SK-N-SH (cell line): ENCODE results near the gene MAN1A1. TPM values are rescaled to one million over a fixed set of nuclear protein-coding genes. Genes with fewer than 3 reads are reported as not detected.

Experiments
- CTCF ChIA-PET: fragments of 300-600, 350-600 bp; formaldehyde crosslinking; extraction: SDS; loops from one replicate; lab custom pipeline; 2021; lab: Yijun Ruan, JAX
- POLR2A ChIA-PET: fragments of 350-600 bp; sonication (Branson Sonifier 250); formaldehyde crosslinking; extraction: SDS; loops from one replicate; lab custom pipeline; 2020; ENCODE audit warnings: antibody characterized with exemption, inconsistent platforms; lab: Yijun Ruan, JAX
- DNase-seq: peaks from one replicate; pipeline ENCODE4 v3.0.0; 2012
- H2AFZ ChIP-seq: fragments of 200-600 bp; sonication (generic); 2 replicates; pipeline ENCODE4 v1.8.1; 2016; ENCODE audit warnings: antibody characterized with exemption, mild to moderate bottlenecking, low read depth
- H3F3A ChIP-seq: fragments of 200-600 bp; sonication (generic); replicated peaks from 2 replicates; pipeline ENCODE3; 2016; ENCODE audit warnings: antibody characterized with exemption, mild to moderate bottlenecking; ENCODE audit not compliant: insufficient read depth
- H3K27ac ChIP-seq, 2 experiments: fragments of 200-500 bp in 1 of 2; fragments of 200-600 bp in 1 of 2; sonication (Bioruptor generic) in 1 of 2; sonication (generic), shearing (Covaris generic) in 1 of 2; 2 replicates each; pipeline versions ENCODE4 v1.5.1 to v1.6.1; 2014 to 2016; ENCODE audit warnings: low read depth in 2 of 2, inconsistent platforms in 1 of 2, low read length in 1 of 2, mild to moderate bottlenecking in 1 of 2, mixed read lengths in 1 of 2
- H3K27me3 ChIP-seq: fragments of 200-600 bp; sonication (generic), shearing (Covaris generic); 2 replicates; pipeline ENCODE4 v1.6.1; 2016; ENCODE audit warnings: mixed run types; ENCODE audit not compliant: insufficient read depth
- H3K36me3 ChIP-seq, 2 experiments: fragments of 200-500 bp in 1 of 2; fragments of 200-600 bp in 1 of 2; sonication (Bioruptor generic) in 1 of 2; sonication (generic) in 1 of 2; replicated peaks in 1 of 2; 2 replicates each; pipeline versions ENCODE3 to v1.5.1; 2014 to 2016; ENCODE audit warnings: low read length in 1 of 2, mild to moderate bottlenecking in 1 of 2; ENCODE audit not compliant: insufficient read depth in 2 of 2, control insufficient read depth in 1 of 2
- H3K4me1 ChIP-seq, 2 experiments: fragments of 200-500 bp in 1 of 2; fragments of 200-600 bp in 1 of 2; sonication (Bioruptor generic) in 1 of 2; sonication (generic), shearing (Covaris generic) in 1 of 2; 2 replicates each; pipeline versions ENCODE4 v1.5.1 to v1.6.1; 2014 to 2016; ENCODE audit warnings: low read depth in 1 of 2, low read length in 1 of 2, mixed run types in 1 of 2; ENCODE audit not compliant: insufficient read depth in 2 of 2, control insufficient read depth in 1 of 2
- H3K4me2 ChIP-seq: fragments of 200-600 bp; sonication (generic), shearing (Covaris generic); 2 replicates; pipeline ENCODE4 v1.6.1; 2017; ENCODE audit warnings: mixed run types
- H3K4me3 ChIP-seq, 2 experiments: fragments of 200-500 bp in 1 of 2; fragments of 200-600 bp in 1 of 2; sonication (Bioruptor generic) in 1 of 2; sonication (generic), shearing (Covaris generic) in 1 of 2; 2 replicates each; pipeline versions ENCODE4 v1.5.1 to v1.8.1; 2014 to 2016; ENCODE audit warnings: low read depth in 2 of 2, inconsistent platforms in 1 of 2, low read length in 1 of 2, mild to moderate bottlenecking in 1 of 2, mixed read lengths in 1 of 2, moderate library complexity in 1 of 2
- H3K79me2 ChIP-seq: fragments of 200-600 bp; sonication (generic); 2 replicates; pipeline ENCODE4 v1.8.1; 2017; ENCODE audit warnings: mild to moderate bottlenecking; ENCODE audit not compliant: insufficient read depth
- H3K9ac ChIP-seq: fragments of 200-600 bp; sonication (generic); 2 replicates; pipeline ENCODE4 v1.6.1; 2017; ENCODE audit warnings: mixed run types
- H3K9me2 ChIP-seq: fragments of 200-600 bp; sonication (generic); 2 replicates; pipeline ENCODE4 v1.6.1; 2017; ENCODE audit warnings: mixed run types
- H3K9me3 ChIP-seq: fragments of 200-600 bp; sonication (generic); 2 replicates; pipeline ENCODE4 v1.6.1; 2017; ENCODE audit warnings: mixed run types, mild to moderate bottlenecking, moderate library complexity
- H4K20me1 ChIP-seq: fragments of 200-600 bp; sonication (generic); 2 replicates; pipeline ENCODE4 v1.6.1; 2017; ENCODE audit warnings: mild to moderate bottlenecking, mixed run types; ENCODE audit not compliant: insufficient read depth
- CTCF ChIP-seq: fragments of 200-600 bp; sonication (generic); IDR thresholded peaks from 2 replicates; pipeline ENCODE4 v1.6.1; 2017; ENCODE audit warnings: antibody characterized with exemption, mild to moderate bottlenecking, moderate library complexity
- EP300 ChIP-seq, 2 experiments: IDR thresholded peaks; 2 replicates each; pipeline versions ENCODE4 v1.4.0 to v1.6.1; 2012; ENCODE audit warnings: borderline replicate concordance in 1 of 2, low read depth in 1 of 2, low read length in 1 of 2
- FOSL2 ChIP-seq: IDR thresholded peaks from 2 replicates; pipeline ENCODE4 v1.4.0; 2012; ENCODE audit warnings: low read depth, mild to moderate bottlenecking, moderate library complexity, borderline replicate concordance
- FOXJ3 ChIP-seq: sonication (generic); formaldehyde crosslinking; IDR thresholded peaks from 2 replicates; pipeline ENCODE4 v1.5.1; 2020; ENCODE audit warnings: mild to moderate bottlenecking, missing genetic modification reagents
- FOXM1 ChIP-seq: IDR thresholded peaks from 2 replicates; pipeline ENCODE4 v1.4.0; 2012; ENCODE audit warnings: low read depth, mild to moderate bottlenecking
- IRF3 ChIP-seq: fragments of 150-350 bp; IDR thresholded peaks from 2 replicates; pipeline ENCODE4 v1.6.1; 2016; ENCODE audit warnings: mild to moderate bottlenecking, low read depth, low read length
- MEF2A ChIP-seq: IDR thresholded peaks from 2 replicates; pipeline ENCODE4 v1.4.0; 2012; ENCODE audit warnings: low read depth, borderline replicate concordance
- NFIC ChIP-seq: IDR thresholded peaks from 2 replicates; pipeline ENCODE4 v1.4.0; 2012; ENCODE audit warnings: borderline replicate concordance
- POLR2AphosphoS5 ChIP-seq: IDR thresholded peaks from 2 replicates; pipeline ENCODE4 v1.6.1; 2012; ENCODE audit warnings: low read depth, low read length
- RAD21 ChIP-seq: IDR thresholded peaks from 2 replicates; pipeline ENCODE4 v1.6.1; 2012; ENCODE audit warnings: mild to moderate bottlenecking, low read length
- RCOR1 ChIP-seq: fragments of 150-350 bp; IDR thresholded peaks from 2 replicates; pipeline ENCODE4 v1.6.1; 2017; ENCODE audit warnings: antibody characterized with exemption, low read length
- RFX5 ChIP-seq: IDR thresholded peaks from 2 replicates; pipeline ENCODE4 v1.6.1; 2012; ENCODE audit warnings: mild to moderate bottlenecking, improper control_type of control experiment, low read length
- TAF1 ChIP-seq: IDR thresholded peaks from 2 replicates; pipeline ENCODE4 v1.6.1; 2012; ENCODE audit warnings: low read depth, mild to moderate bottlenecking, low read length, moderate library complexity, borderline replicate concordance
- TCF12 ChIP-seq: IDR thresholded peaks from 2 replicates; pipeline ENCODE4 v1.4.0; 2012
- TEAD4 ChIP-seq: IDR thresholded peaks from 2 replicates; pipeline ENCODE4 v1.4.0; 2012; ENCODE audit warnings: mild to moderate bottlenecking, borderline replicate concordance; ENCODE audit not compliant: insufficient read depth
- WGBS: methylation state at CpG from one replicate; pipeline ENCODE4 v1.1.6; 2017; ENCODE audit warnings: low lambda C conversion rate; 5-methylcytosine and 5-hydroxymethylcytosine counted together
- polyA plus RNA-seq, 3 experiments: library from polyadenylated mRNA; depleted of rRNA; stranded (reverse); fragments of >200 nt; gene quantifications; 2 replicates each; pipeline ENCODE4 v1.2.3, GENCODE V29; 2012

The MAN1A1 gene
- polyA plus RNA-seq, 1 of the 3 experiments (the other 2 are of a cell fraction): 28.0 TPM

- TF ChIP-seq IRF3: no peak
- TF ChIP-seq CTCF: no peak
- TF ChIP-seq TAF1: no peak
- no peak for TF ChIP-seq POLR2AphosphoS5
- TF ChIP-seq TCF12: no peak
- no peak for TF ChIP-seq FOXJ3 (CRISPR knock-in tag)
- TF ChIP-seq RCOR1: no peak
- TF ChIP-seq RFX5: no peak
Observed at GRCh38 chr6:119187596-119187995, 162.0 kb downstream of the MAN1A1 start (continued).

GRCh38 chr6:119186490-119186889 is 163.1 kb downstream of the MAN1A1 start:
- Histone ChIP-seq H3K9me3 (no peaks in the 10 kb centered on the region), H3K9me2 (no peaks in the 10 kb centered on the region), H3F3A (no peaks in the 10 kb centered on the region), H3K27me3 (no peaks in the 10 kb centered on the region), H3K4me3 (no peak overlapping the region), H3K79me2 (no peaks in the 10 kb centered on the region), H2AFZ (no peak overlapping the region), H3K4me2 (no peak overlapping the region), H4K20me1 (no peaks in the 10 kb centered on the region), H3K4me1 (peaks cover 0 to 4% of the 10 kb centered on the region in 2 experiments; a peak in 2 of 4 replicates), H3K36me3 (peaks cover 23 to 50% of the 10 kb centered on the region in 2 experiments), H3K27ac (no peak overlapping the region), H3K9ac (no peak overlapping the region)
- CTCF ChIA-PET: interaction anchor here (1.1 to 1.5 kb wide), 2 partner anchors 57 to 161 kb away, joined by 3 read pairs; no protein-coding TSS in a partner anchor
- POLR2A ChIA-PET: no interaction called here
- WGBS: 84% methylated on average over 5 of the region's 5 CpGs
- no peak for DNase-seq
- no peak for TF ChIP-seq TEAD4
- TF ChIP-seq RAD21: no peak
- TF ChIP-seq MEF2A: no peak
- no peak for TF ChIP-seq NFIC
- no peak for TF ChIP-seq FOSL2
- no peak for TF ChIP-seq FOXM1
- TF ChIP-seq RFX5: no peak

GRCh38 chr6:119184008-119184648 is 165.4 kb downstream of the MAN1A1 start:
- H3K9me2 ChIP-seq: no peaks in the 10 kb centered on the region
- H3K79me2 ChIP-seq: no peaks in the 10 kb centered on the region
- CTCF ChIA-PET: interaction anchor here (0.5 to 1.1 kb wide), 3 partner anchors 35 to 46 kb away, joined by 3 read pairs; no protein-coding TSS in a partner anchor
- H3K9me3 ChIP-seq: no peaks in the 10 kb centered on the region
- no peak overlapping the region for H3K4me2 ChIP-seq
- H4K20me1 ChIP-seq: no peaks in the 10 kb centered on the region
- no peak overlapping the region for H3K27ac ChIP-seq
- whole genome bisulfite sequencing: 79% methylated on average over 5 of the region's 5 CpGs
- peaks cover 10 to 45% of the 10 kb centered on the region in 2 experiments for H3K36me3 ChIP-seq
- no peaks in the 10 kb centered on the region for H3F3A ChIP-seq
- no peaks in the 10 kb centered on the region for H3K27me3 ChIP-seq
- POLR2A ChIA-PET: no interaction called here
- H3K4me1 ChIP-seq: peaks cover 0 to 2% of the 10 kb centered on the region in 2 experiments; a peak in 2 of 4 replicates
- no peak for TF ChIP-seq EP300 (IDR thresholded peaks at IDR 0.05; ENCODE audit: borderline replicate concordance in 1 of 2, low read depth in 1 of 2, low read length in 1 of 2)
- TF ChIP-seq, all 33 proteins: peak for 0
- Histone ChIP-seq H2AFZ (no peak overlapping the region), H3K9ac (no peak overlapping the region), H3K4me3 (no peak overlapping the region)
- no peak for DNase-seq
